Peyer's patch (tissue), 4 donors: Measurements from ENCODE around the gene CCDC92B. TPM values are rescaled to one million over a fixed set of nuclear protein-coding genes. Genes with fewer than 3 reads are reported as not detected.

Source experiments
- DNase-seq, 3 donors: peaks; one replicate each; pipeline ENCODE4 v3.0.0-alpha.2; 2017 to 2019
- H3K27ac ChIP-seq, 4 donors: fragments of 200-600 bp; sonication (generic); one replicate each; pipeline ENCODE4 v1.5.1; 2016 to 2019
- H3K27me3 ChIP-seq, 2 donors: fragments of 200-600 bp; sonication (generic); one replicate each; pipeline ENCODE4 v1.5.1; 2019
- H3K36me3 ChIP-seq, 3 donors: fragments of 200-600 bp; sonication (generic); one replicate each; pipeline ENCODE4 v1.5.1; 2016 to 2019
- H3K4me1 ChIP-seq, 4 donors: fragments of 200-600 bp; sonication (generic); one replicate each; pipeline ENCODE4 v1.5.1; 2016 to 2019
- H3K4me3 ChIP-seq, 4 donors: fragments of 200-600 bp; sonication (generic); 1 replicate in 3 of 4; 2 replicates in 1 of 4; pipeline ENCODE4 v1.5.1; 2016 to 2019; ENCODE audit warnings: mild to moderate bottlenecking in 1 of 4
- H3K9me3 ChIP-seq, 4 donors: fragments of 200-600 bp; sonication (generic); one replicate each; pipeline ENCODE4 v1.5.1; 2016 to 2019; ENCODE audit warnings: mild to moderate bottlenecking in 1 of 4
- CTCF ChIP-seq, 6 experiments: fragments of 450-650 bp in 4 of 6; fragments of 200-600 bp in 2 of 6; sonication (generic) in 1 of 6; IDR thresholded peaks; one replicate each; pipeline ENCODE4 v1.5.1; 2017 to 2019; ENCODE audit warnings: antibody characterized with exemption in 6 of 6, mild to moderate bottlenecking in 3 of 6, moderate library complexity in 1 of 6
- POLR2A ChIP-seq, 2 donors: fragments of 450-650 bp; IDR thresholded peaks; one replicate each; pipeline ENCODE4 v1.5.1; 2017; ENCODE audit warnings: antibody characterized with exemption in 2 of 2, mild to moderate bottlenecking in 2 of 2, moderate library complexity in 2 of 2
- total RNA-seq, 4 donors: library from RNA; depleted of rRNA; stranded (reverse); fragments of >200 nt; gene quantifications; one replicate each; pipeline ENCODE4 v1.1.0, GENCODE V29; 2016

The CCDC92B gene
- total RNA-seq, 4 donors from 2014 or later: 1.5 to 1.6 TPM; not detected in 2

- H3K4me3 ChIP-seq: no peak overlapping the region
- H3K9me3 ChIP-seq: no peaks in the 10 kb centered on the region
- DNase-seq: no peak
- H3K4me1 ChIP-seq: peaks cover 0 to 3% (median 0%) of the 10 kb centered on the region in 4 donors
- H3K27me3 ChIP-seq: no peaks in the 10 kb centered on the region
- TF ChIP-seq POLR2A (IDR thresholded peaks at IDR 0.05) (no peak), CTCF (IDR thresholded peaks at IDR 0.05) (no peak)
- H3K27ac ChIP-seq: no peak overlapping the region
- no peaks in the 10 kb centered on the region for H3K36me3 ChIP-seq
These were observed 31.1 kb downstream of the CCDC92B start for GRCh38 chr17:2718150-2718938.

- H3K4me1 ChIP-seq: peaks cover 0 to 10% (median 2%) of the 10 kb centered on the region in 4 donors
- no peak for DNase-seq
- H3K9me3 ChIP-seq: no peaks in the 10 kb centered on the region
- no peak for TF ChIP-seq CTCF (IDR thresholded peaks at IDR 0.05)
- no peak for TF ChIP-seq POLR2A (IDR thresholded peaks at IDR 0.05)
- H3K36me3 ChIP-seq: no peaks in the 10 kb centered on the region
- H3K27me3 ChIP-seq: no peaks in the 10 kb centered on the region
- H3K27ac ChIP-seq: no peak overlapping the region
- H3K4me3 ChIP-seq: no peak overlapping the region
These were observed 32.8 kb downstream of the CCDC92B start for GRCh38 chr17:2716649-2717048.

- DNase-seq: no peak
- TF ChIP-seq POLR2A (IDR thresholded peaks at IDR 0.05) (no peak), CTCF (IDR thresholded peaks at IDR 0.05) (no peak)
- no peak overlapping the region for H3K27ac ChIP-seq
- no peaks in the 10 kb centered on the region for H3K36me3 ChIP-seq
- H3K27me3 ChIP-seq: no peaks in the 10 kb centered on the region
- H3K4me1 ChIP-seq: peaks cover 0 to 29% (median 20%) of the 10 kb centered on the region in 4 donors
- no peaks in the 10 kb centered on the region for H3K9me3 ChIP-seq
- no peak overlapping the region for H3K4me3 ChIP-seq
These were observed 35.6 kb downstream of the CCDC92B start for GRCh38 chr17:2713881-2714280.

- peak overlapping the region; percentile 58 to 96 (median 84) for H3K4me3 ChIP-seq
- H3K4me1 ChIP-seq: peaks cover 0 to 43% (median 22%) of the 10 kb centered on the region in 4 donors
- DNase-seq: no peak
- no peak for TF ChIP-seq CTCF (IDR thresholded peaks at IDR 0.05)
- no peak for TF ChIP-seq POLR2A (IDR thresholded peaks at IDR 0.05)
- peak overlapping the region; percentile 70 to 96 (median 79) for H3K27ac ChIP-seq
- H3K27me3 ChIP-seq: no peaks in the 10 kb centered on the region
- no peaks in the 10 kb centered on the region for H3K9me3 ChIP-seq
- no peaks in the 10 kb centered on the region for H3K36me3 ChIP-seq
These were observed 37.0 kb downstream of the CCDC92B start for GRCh38 chr17:2712300-2713043.

- TF ChIP-seq CTCF (IDR thresholded peaks at IDR 0.05) (peak in 2 of 6 experiments; percentile 15 to 41), POLR2A (IDR thresholded peaks at IDR 0.05) (peak; percentile 73 to 92)
- Histone ChIP-seq H3K27me3 (no peaks in the 10 kb centered on the region), H3K9me3 (no peaks in the 10 kb centered on the region), H3K4me3 (peak within 1 kb of the TSS; percentile 58 to 96 (median 84)), H3K27ac (peak within 1 kb of the TSS; percentile 70 to 96 (median 79)), H3K36me3 (no peaks in the 10 kb centered on the region), H3K4me1 (peaks cover 0 to 47% (median 22%) of the 10 kb centered on the region in 4 donors)
- DNase-seq: peak; percentile 93 to 99 (median 98)
These were observed 37.7 kb downstream of the CCDC92B start, which contains the start of gene CLUH for GRCh38 chr17:2711608-2712299. Gene CLUH (minus strand): TSS chr17:2711764. CDS start chr17:2711661, 103 bp downstream.
